Fibroblast of skin of back (primary cell): ENCODE measurements around the gene OR6V1.
A peak's percentile ranks its signal among the peaks of the same experiment; 100 is the strongest.
"Not testable (repeated sequence)": the region's sequence is repeated elsewhere in the genome, so short reads cannot be mapped to it uniquely, and the experiment has no call there.

ENCODE experiments used
- DNase-seq: peaks from one replicate; pipeline ENCODE4 v3.0.0-alpha.2; 2013

Gene OR6V1

GRCh38 chr7:143042790-143043271, 9.3 kb upstream of the OR6V1 start:
- DNase-seq = peak; percentile 53

DNA sequence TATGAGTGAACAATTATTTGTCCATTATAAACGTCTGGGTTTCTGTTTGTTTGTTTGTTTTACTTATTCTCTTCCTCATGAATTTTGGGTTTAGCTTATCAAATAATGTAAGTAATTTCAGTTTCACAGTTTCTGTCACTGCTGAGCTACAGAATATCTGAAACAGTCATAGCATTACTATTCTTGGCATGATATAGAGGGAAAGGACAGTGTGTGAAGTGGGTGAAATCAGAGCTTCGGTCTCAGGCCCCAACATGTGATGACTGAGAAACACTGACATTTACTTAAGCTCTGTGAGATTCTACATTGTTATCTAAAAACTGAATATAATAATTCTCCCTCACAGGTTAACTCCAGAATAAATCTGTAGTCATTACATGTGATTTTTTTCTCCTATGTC, 8.8 kb upstream of the OR6V1 start:
- DNase-seq = peak; percentile 72

DNA sequence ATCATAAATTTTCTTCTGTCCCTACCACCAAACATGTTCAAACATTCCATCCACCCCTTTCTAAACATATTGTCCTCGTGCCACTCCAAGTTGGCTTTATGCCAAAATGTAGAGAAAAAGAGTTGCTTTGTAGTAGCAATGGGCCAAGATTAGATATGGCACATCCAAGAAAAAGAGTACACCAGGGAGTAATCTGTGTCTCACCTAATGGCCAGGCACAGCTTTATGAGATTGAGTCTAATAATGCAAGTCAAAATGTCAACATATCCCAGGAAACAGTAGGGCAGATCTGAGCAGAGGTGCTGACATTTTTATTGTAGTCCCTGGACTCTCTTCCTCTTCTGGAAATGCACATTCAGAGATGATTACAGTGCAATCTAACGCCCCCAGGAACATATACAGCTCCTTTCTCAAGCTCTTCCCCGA, 5.7 kb upstream of the OR6V1 start:
- DNase-seq = no peak

DNA sequence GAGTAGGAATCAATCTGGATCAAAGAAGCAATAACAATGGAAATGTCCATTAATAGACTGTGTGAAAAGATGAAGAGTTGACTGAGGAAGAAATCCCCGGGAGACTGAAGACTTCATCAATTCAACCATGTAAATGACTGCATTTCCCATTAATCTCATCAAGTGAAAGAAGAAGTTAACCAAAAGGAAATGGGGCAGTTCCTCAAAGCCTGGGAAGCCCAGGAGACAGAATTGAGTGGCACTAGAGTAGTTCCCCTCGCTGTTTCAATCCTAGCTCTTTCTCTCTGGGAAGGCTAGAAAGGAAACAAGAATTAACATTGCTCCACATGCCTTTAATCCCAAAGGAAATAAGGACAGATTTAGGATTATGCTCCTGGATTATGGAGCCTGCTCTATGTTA, 4.8 kb upstream of the OR6V1 start:
- no peak for DNase-seq

- DNase-seq = peak; percentile 45
Measured at GRCh38 chr7:143048827-143049226, 3.3 kb upstream of the OR6V1 start.

GRCh38 chr7:143049362-143049761, 2.8 kb upstream of the OR6V1 start:
- peak; percentile 69 for DNase-seq

GRCh38 chr7:143050931-143051330, 1.2 kb upstream of the OR6V1 start:
- no peak for DNase-seq

DNA sequence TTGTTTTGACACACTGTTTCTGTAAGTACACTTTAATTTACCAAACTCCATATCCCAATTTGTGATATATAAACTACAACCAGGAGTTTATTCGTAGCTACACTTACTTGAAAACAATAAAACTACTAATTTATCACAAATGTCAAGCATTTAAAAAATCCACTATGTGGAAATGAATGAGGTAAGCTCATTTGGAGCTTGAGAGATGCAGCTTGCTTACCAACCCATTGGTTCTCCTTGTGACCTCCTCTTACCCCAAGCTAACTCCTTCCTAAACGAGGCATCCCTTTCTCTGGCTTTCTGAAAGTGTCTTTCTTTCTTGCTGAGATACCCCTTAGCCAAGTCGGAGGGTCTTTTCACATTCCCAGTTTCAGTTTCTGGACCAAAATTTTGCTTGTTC, 2.5 kb downstream of the OR6V1 start:
- no peak for DNase-seq

DNA sequence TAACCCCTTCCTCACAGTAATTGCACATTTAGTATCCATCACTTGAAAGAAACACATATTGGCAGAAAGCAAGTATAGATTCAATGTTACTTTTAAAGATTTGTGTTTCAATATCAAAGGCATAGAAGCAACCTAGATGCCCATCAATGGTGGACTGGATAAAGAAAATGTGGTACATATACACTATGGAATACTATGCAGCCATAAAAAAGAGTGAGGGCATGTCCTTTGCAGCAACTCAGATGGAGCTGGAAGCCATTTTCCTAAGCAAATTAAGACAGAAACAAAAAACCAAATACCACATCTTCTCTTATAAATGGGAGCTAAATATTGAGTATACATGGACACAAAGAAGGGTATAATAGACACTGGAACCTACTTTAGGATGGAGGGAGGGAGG, 3.6 kb downstream of the OR6V1 start:
- no peak for DNase-seq

DNA sequence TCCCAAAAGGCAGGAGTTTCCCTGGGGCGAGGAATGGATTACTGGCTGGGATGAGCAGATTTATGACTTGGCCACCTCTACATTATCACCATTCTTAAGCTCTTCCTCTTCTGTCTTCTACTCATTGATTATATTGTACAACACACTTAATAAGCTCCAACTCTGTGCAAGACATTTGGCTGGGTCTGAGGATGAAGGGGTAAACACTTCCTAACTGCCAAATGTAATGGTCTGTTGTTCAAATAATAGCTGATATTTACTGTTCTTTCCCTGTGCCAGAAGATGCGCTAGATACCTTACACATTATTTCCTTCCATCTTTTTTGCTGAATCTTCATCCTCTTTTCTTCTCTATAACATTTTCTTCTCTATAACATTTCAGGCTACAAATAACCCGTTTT, 11.6 kb downstream of the OR6V1 start:
- DNase-seq = no peak

DNA sequence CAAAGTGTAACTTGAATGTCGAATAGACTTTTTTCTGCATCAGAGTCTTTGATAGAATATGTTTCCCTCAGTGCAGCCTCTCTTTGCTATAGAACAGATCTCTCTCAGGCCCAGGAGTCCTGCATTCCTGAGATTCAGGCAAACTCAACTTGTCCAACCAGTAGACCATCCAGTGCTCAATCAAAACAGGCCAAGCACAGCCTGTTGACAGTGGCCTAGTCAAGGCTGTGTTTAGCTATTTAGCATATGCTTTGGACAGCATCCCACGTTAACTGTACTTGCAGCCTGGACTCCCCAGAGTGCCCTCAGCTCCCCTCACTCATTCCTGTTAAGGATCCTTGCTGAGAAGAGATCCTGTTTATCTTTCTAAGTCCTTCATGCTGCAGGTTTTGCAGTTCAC, 16.3 kb downstream of the OR6V1 start:
- DNase-seq = no peak

GRCh38 chr7:143069912-143070500, 17.9 kb downstream of the OR6V1 start:
- no peak for DNase-seq

DNA sequence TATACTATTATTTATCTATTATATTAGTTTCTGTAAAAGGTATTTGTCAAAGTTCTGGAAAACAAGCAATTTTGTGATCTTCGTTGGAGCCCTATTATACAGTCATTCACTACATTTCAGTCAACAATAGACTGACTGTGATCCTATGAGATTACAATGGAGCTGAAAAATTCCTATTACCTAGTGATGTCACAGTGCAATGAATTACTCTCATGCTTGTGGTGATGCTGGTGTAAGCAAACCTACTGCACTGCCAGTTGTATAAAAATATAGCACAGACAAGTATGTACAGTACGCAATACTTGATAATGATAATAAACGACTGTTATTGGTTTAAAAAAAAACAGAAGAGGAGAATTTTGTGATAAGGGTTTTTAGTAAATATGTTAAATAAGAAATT, 21.4 kb downstream of the OR6V1 start:
- DNase-seq = no peak

DNA sequence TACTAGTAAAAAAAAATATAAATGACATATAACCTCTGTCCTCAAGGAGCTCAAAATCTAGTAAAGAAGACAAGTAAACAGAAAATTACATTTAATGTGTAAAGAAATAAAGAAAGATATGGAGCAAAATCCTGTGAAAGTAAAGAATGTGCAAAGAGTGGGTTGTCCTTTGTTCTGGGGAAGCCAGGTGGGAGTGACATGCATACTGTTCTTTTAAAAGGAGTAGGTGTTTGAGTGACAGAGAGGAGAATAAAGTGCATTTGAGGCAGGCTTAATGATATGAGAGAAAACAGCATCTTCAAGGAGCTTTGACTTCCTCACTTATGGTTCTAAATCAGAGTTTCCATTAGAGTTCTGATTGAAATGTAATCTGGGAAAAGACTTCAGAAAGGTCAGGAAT, 22.0 kb downstream of the OR6V1 start:
- no peak for DNase-seq

GRCh38 chr7:143085109-143085508, 33.0 kb downstream of the OR6V1 start:
- DNase-seq = no peak

DNA sequence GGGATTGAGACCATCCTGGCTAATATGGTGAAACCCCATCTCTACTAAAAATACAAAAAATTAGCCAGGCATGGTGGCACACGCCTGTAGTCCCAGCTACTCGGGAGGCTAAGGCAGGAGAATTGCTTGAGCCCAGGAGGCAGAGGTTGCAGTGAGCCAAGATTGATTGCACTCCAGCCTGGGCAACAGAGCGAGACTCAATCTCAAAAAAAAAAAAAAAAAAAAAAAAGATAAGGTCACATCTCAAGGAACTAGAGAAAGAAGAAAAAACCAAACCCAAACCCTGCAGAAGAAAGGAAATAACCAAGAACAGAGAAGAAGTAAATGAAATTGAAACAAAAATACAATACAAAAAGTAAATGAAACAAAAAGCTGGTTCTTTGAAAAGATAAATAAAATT, 33.5 kb downstream of the OR6V1 start:
- DNase-seq = not testable (repeated sequence)

DNA sequence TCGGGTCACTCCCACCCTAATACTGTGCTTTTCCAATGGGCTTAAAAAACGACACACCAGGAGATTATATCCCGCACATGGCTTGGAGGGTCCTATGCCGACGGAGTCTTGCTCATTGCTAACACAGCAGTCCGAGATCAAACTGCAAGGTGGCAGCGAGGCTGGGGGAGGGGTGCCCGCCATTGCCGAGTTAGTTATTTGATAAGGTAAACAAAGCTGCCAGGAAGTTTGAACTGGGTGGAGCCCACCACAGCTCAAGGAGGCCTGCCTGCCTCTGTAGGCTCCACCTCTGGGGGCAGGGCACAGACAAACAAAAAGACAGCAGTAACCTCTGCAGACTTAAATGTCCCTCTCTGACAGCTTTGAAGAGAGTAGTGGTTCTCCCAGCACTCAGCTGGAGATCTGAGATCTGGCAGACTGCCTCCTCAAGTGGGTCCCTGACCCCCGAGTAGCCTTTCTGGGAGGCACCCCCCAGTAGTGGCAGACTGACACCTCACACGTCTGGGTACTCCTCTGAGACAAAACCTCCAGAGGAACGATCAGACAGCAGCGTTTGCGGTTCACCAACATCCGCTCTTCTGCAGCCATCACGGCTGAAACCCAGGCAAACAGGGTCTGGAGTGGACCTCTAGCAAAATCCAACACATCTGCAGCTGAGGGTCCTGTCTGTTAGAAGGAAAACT, 36.5 kb downstream of the OR6V1 start:
- DNase-seq = not testable (repeated sequence)

DNA sequence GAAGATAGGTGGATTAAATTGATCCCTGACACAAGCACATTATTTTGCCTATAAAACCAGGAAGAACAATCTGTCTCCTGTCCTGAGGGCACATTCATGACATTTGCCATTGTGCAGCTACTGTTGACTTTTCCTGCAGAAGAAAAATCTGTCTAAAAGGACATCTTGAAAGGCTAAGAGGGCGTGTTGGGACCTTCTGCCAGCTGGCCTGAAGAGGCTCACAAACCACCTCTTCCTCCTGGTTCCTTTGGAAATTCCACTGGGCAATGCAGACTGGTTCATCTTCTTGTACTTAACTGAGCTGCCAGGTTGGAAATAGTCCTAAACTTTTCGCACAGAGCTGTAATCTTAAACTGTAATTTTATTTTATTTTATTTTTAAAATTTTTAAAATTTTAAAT, 44.0 kb downstream of the OR6V1 start:
- DNase-seq = no peak

- DNase-seq = not testable (repeated sequence)
Measured at GRCh38 chr7:143099579-143099978, 47.4 kb downstream of the OR6V1 start.
